Lower lobe of right lung (tissue), 2 donors: ENCODE measurements around the gene PLP2. TPM values are rescaled to one million over a fixed set of nuclear protein-coding genes. Genes with fewer than 3 reads are reported as not detected.
"Not testable (repeated sequence)": the region's sequence is repeated elsewhere in the genome, so short reads cannot be mapped to it uniquely, and the experiment has no call there.

ENCODE experiments used
- ATAC-seq, 2 donors: fragments of 200-7000 bp; cut with Tn5 transposase; one replicate each; pipeline ENCODE4 v1.9.1; 2020 to 2022; ENCODE audit warnings: mild to moderate bottlenecking in 2 of 2, moderate library complexity in 2 of 2
- DNase-seq: peaks from one replicate; pipeline ENCODE4 v3.0.0-alpha.2; 2020
- H3K27ac ChIP-seq: fragments of 200-600 bp; one replicate; pipeline ENCODE4 v1.8.0; 2022
- H3K27me3 ChIP-seq: fragments of 200-600 bp; one replicate; pipeline ENCODE4 v1.8.0; 2022; ENCODE audit warnings: low read depth
- H3K36me3 ChIP-seq: fragments of 200-600 bp; one replicate; pipeline ENCODE4 v1.8.0; 2022; ENCODE audit warnings: mild to moderate bottlenecking
- H3K4me1 ChIP-seq: fragments of 200-600 bp; one replicate; pipeline ENCODE4 v1.8.0; 2022
- H3K4me3 ChIP-seq: fragments of 200-600 bp; one replicate; pipeline ENCODE4 v1.8.0; 2022; ENCODE audit warnings: mild to moderate bottlenecking
- H3K9me3 ChIP-seq: fragments of 200-600 bp; one replicate; pipeline ENCODE4 v1.8.0; 2022
- intact Hi-C: fragments of 100-400 bp; cut with DNase I; formaldehyde crosslinking; loops from one replicate; pipeline ENCODE4 v1.11.0; 2022
- long read RNA-seq: library from polyadenylated mRNA; unstranded; transcript quantifications from one replicate; pipeline ENCODE4 v2.0.0, GENCODE V29; 2021
- total RNA-seq: library from RNA; stranded (reverse); fragmentation: NEBNext Ultra II Directional; extraction: Animal tissue kit (Norgen Biotek cat#: 25700); gene quantifications from one replicate; pipeline ENCODE4 v1.2.1, GENCODE V29; 2021
- TF ChIP-seq, protein P1 (sequence below): fragments of 200-600 bp; IDR thresholded peaks from one replicate; pipeline ENCODE4 v1.8.0; 2022; ENCODE audit warnings: antibody characterized with exemption, mild to moderate bottlenecking
- donor health status: DM: no; HTN: yes; CAD: no; lungs with severe emphysema.

The PLP2 gene, protein sequence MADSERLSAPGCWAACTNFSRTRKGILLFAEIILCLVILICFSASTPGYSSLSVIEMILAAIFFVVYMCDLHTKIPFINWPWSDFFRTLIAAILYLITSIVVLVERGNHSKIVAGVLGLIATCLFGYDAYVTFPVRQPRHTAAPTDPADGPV
- total RNA-seq, result 91.8 TPM
- long read RNA-seq, transcript PLP2-202 (5 exons, 1,079 nt), result major isoform, 43 of 66 reads
- long read RNA-seq, partial matches to known transcripts, result 21 of 66 reads
- long read RNA-seq, other reads (novel, unspliced or antisense), result 2 of 66 reads

DNA sequence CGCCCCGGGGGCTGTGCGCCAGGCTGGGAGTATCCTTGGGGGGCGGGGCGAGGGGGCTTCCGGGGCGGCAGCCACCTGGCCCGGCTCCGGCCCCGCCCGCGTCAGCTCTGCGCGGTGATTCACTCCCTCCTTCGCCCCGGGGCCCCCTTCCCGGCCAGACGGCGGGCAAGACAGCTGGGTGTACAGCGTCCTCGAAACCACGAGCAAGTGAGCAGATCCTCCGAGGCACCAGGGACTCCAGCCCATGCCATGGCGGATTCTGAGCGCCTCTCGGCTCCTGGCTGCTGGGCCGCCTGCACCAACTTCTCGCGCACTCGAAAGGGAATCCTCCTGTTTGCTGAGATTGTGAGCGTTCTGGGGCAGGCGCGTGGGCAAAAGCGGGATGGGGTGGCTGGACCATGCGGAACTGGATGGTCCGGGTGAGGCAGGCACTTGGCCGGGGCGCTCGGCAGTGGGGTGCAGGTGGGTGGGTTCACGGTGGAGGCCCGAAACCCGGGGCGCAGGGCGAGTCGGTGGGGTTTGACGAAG is at the start of gene PLP2:
Gene PLP2, plus strand, starts transcription at position 147 of the 528 bp plus-strand sequence. Its CDS starts 103 bp downstream, at position 250.
- no peaks in the 10 kb centered on the region for H3K27me3 ChIP-seq
- TF ChIP-seq, protein P1, sequence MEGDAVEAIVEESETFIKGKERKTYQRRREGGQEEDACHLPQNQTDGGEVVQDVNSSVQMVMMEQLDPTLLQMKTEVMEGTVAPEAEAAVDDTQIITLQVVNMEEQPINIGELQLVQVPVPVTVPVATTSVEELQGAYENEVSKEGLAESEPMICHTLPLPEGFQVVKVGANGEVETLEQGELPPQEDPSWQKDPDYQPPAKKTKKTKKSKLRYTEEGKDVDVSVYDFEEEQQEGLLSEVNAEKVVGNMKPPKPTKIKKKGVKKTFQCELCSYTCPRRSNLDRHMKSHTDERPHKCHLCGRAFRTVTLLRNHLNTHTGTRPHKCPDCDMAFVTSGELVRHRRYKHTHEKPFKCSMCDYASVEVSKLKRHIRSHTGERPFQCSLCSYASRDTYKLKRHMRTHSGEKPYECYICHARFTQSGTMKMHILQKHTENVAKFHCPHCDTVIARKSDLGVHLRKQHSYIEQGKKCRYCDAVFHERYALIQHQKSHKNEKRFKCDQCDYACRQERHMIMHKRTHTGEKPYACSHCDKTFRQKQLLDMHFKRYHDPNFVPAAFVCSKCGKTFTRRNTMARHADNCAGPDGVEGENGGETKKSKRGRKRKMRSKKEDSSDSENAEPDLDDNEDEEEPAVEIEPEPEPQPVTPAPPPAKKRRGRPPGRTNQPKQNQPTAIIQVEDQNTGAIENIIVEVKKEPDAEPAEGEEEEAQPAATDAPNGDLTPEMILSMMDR, result no peak
- H3K27ac ChIP-seq, result peak within 1 kb of the TSS; percentile 84
- intact Hi-C loops, result no loop called here
- H3K9me3 ChIP-seq, result no peaks in the 10 kb centered on the region
- DNase-seq (peak; percentile 64), ATAC-seq (peak; percentile 62 to 78)
- H3K4me1 ChIP-seq, result peaks cover 22% of the 10 kb centered on the region
- peak within 1 kb of the TSS; percentile 66 for H3K4me3 ChIP-seq
- peaks cover 16% of the 10 kb centered on the region for H3K36me3 ChIP-seq

DNA sequence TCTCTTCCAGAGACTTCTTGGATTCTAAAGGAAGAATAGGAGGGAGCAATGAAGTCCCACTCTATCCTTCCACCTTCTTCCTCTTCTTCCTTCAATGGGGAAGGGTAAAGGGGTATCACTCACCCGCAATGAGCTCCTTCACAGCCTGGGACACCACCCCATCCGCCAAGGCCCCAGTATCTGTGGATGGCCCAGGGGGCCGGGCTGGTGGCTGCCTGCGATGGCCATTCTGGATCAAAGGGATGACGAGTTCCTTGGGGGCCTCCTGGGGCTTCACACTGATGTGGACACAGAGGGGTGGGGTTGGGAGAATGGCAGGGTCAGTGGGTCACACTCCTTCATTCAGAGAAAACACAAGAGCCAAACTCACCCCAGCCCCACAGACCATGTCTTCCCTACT is 49.2 kb upstream of the PLP2 start:
- H3K27ac ChIP-seq, result no peak overlapping the region
- DNase-seq (no peak), ATAC-seq (no peak)
- H3K36me3 ChIP-seq, result peaks cover 26% of the 10 kb centered on the region
- H3K9me3 ChIP-seq, result no peaks in the 10 kb centered on the region
- peak overlapping the region; percentile 77 for H3K4me3 ChIP-seq
- no peaks in the 10 kb centered on the region for H3K27me3 ChIP-seq
- intact Hi-C loops, result no loop called here
- TF ChIP-seq, protein P1, result no peak
- H3K4me1 ChIP-seq, result peaks cover 5% of the 10 kb centered on the region

DNA sequence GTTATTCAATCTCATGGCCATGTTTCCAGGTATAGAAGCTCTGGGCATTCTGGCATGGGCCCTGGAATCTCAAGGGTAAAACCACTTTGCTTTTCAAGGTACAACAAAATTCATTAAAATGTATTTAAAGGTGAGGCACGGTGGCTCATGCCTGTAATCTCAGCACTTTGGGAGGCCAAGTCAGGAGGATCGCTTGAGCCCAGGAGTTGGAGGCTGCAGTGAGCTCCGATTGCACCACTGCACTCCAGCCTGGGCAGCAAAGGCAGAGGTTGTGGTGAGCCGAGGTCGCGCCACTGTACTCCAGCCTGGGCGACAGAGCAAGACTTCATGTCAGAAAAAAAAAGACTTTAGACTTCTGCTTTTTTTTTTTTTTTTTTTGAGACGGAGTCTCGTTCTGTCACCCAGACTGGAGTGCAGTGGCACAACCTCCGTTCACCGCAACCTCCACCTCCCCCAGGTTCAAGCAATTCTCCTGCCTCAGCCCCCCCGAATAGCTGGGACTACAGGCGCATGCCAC is 43.9 kb upstream of the PLP2 start:
- H3K27me3 ChIP-seq, intact Hi-C loops, H3K9me3 ChIP-seq, DNase-seq, ATAC-seq, H3K36me3 ChIP-seq, H3K4me1 ChIP-seq, H3K27ac ChIP-seq, H3K4me3 ChIP-seq: not testable (repeated sequence)

DNA sequence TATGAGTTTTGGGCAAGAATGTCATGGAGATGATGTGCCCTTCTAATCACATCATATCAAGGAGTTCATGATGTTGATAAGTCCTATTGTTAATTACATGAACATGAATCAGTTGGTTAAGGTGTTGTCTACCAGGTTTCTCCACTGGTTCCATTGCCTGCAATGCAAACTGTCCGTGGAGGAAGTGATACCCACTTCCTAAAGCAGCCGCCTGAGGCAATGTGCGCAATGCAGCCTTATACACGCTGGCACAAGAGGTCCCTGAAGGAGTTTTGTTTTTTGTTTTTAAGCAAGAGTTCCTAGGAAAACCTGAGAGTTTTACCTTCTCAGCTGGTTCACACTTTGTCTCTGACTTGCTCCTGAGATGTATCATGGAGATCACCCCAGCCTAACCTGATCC is 42.3 kb upstream of the PLP2 start:
- Histone ChIP-seq H3K9me3 (no peaks in the 10 kb centered on the region), H3K4me1 (no peaks in the 10 kb centered on the region), H3K27ac (no peak overlapping the region), H3K27me3 (no peaks in the 10 kb centered on the region), H3K36me3 (no peaks in the 10 kb centered on the region), H3K4me3 (no peak overlapping the region)
- DNase-seq (no peak), ATAC-seq (no peak)
- intact Hi-C loops, result no loop called here
- TF ChIP-seq, protein P1, result no peak

DNA sequence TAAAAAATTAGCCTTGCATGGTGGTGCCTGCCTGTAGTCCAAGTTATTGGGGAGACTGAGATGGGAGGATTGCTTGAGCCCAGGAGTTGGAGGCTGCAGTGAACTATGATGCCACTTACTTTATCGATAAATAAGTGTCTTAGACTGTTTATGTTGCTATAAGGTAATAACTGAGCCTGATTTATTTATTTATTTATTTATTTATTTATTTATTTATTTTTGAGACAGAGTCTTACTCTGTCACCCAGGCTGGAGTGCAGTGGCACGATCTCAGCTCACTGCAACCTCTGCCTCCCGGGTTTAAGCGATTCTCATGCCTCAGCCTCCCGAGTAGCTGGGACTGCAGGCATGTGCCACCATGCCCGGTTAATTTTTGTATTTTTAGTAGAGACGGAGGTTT is 39.4 kb upstream of the PLP2 start:
- H3K27me3 ChIP-seq, H3K4me1 ChIP-seq, H3K4me3 ChIP-seq, H3K36me3 ChIP-seq, ATAC-seq, H3K27ac ChIP-seq, intact Hi-C loops, H3K9me3 ChIP-seq, DNase-seq: not testable (repeated sequence)

DNA sequence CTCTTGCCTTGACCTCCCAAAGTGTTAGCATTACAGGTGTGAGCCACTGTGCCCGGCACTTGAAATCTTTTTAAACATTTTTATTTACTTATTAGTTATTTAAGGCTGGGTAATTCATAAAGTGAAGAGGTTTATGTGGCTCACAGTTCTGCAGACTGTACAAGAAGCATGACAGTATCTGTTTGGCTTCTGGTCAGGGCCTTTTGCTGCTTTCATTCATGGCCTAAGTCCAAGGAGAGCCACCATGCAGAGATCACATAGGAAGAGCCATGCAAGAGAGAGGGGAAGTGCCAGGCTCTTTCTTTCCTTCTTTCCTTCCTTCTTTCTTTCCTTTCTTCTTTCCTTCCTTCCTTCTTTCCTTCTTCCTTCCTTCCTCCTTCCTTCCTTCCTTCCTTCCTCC is 37.9 kb upstream of the PLP2 start:
- ATAC-seq, result no peak
- intact Hi-C loops, result no loop called here

More for the DNA sequence above, 37.9 kb upstream of the PLP2 start:
- TF ChIP-seq, protein P1, result no peak
- DNase-seq, result no peak
- H3K27ac ChIP-seq, result no peak overlapping the region
- H3K36me3 ChIP-seq, result no peaks in the 10 kb centered on the region
- H3K4me1 ChIP-seq, result no peaks in the 10 kb centered on the region
- no peak overlapping the region for H3K4me3 ChIP-seq
- H3K9me3 ChIP-seq, result no peaks in the 10 kb centered on the region
- no peaks in the 10 kb centered on the region for H3K27me3 ChIP-seq
